Effector CD8-positive, alpha-beta T cell (primary cell): ENCODE data around the gene SCYL3.
"Not testable (repeated sequence)": the region's sequence is repeated elsewhere in the genome, so short reads cannot be mapped to it uniquely, and the experiment has no call there.

Source experiments
- DNase-seq: peaks from one replicate; lab custom pipeline; 2025; lab: John Stamatoyannopoulos, UW

SCYL3 gene

DNA sequence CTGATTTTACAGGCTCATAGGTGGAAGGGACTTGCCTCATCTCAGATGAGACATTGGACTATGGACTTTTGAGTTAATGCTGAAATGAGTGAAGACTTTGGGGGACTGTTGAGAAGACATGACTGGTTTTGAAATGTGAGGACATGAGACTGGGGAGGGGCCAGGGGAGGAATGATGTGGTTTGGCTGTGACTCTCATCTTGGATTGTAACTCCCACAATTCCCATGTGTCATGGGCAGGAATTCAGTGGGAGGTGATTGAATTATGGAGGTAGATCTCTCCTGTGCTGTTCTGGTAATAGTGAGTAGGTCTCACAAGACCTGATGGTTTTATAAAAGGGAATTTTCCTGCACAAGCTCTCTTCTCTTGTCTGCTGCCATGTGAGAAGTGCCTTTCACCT lies 20.8 kb downstream of the SCYL3 start:
- no peak for DNase-seq

DNA sequence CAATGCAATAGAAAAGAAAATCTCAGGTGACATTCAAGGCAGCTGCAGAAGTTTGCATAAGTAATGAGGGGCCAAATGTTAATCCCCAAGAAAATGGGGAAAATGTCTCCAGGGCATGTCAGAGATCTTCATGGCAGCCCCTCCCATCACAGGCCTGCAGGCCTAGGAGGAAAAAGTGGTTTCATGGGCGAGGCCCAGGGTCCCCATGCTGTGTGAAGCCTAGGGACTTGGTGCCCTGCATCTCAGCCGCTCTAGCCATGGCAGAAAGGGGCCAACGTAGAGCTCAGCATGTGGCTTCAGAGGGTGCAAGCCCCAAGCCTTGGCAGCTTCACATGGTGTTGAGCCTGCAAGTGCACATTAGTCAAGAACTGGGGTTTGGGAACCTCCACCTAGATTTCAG lies 21.7 kb downstream of the SCYL3 start:
- not testable (repeated sequence) for DNase-seq

DNA sequence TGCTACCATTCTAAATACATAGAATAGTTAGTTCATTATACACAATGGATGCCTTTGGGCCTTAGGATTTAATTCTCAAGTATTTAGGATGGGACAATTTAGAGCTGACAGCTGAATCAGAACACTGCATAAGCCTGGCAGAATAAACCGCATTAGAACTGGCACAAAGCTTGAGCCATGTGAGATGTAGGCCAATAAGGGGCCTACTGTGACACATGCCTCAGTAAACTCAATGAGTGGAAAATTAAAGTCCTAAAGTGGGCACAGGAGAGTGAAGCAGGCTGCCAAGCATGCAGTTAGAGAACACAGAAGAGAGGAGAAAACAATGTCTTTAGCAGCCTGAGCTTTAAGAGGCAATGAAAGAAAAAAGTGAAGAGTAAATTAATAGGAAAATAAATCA lies 24.3 kb downstream of the SCYL3 start:
- DNase-seq = no peak

DNA sequence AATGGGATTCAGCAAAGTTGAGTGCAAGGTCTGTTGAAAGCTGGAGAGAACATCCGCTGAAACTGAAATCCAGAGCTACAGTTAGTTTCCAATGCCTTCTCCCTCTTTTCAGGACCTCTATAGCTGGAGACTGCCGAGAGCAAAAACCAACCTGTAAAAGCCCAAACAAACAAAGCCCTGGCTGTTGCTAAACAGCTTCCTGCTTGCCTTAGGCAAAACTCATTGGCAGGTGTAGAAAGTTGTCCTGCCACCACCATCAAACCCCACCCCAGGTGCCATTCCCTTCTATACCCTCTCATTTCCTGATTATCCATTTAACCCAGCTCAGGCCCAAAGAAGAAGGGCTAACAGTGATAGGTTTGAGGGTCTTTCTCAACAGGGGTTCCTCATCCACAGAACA lies 24.7 kb downstream of the SCYL3 start:
- DNase-seq = no peak

DNA sequence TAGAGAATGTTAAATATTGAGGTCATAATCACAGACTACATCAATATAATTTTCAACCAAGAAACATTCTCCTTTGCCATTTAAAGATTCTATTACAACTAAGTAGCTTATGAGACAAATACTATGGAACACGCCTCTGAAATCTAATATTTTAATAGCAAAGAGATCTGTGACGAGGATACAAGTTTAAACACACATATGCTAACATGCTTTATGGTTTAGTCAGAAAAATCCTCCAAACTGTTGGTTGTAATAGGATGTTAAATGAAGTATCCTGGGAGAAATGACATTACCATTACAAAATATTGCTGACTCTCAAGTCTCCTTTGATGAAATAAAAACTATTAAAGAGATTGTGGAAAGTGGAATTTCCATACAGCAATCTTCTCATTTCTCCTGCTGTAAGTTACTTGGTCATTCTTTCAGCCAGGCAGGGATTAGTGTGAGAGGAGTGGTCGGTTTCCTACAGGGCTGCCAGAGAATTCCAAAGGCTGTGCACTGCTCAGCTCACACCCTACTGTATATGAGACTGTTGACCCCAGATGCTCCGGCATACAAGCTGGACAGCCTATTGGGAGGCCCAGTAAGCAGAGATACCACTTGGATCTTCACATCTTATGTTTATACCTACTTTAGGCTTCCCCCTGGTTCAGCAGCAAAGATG lies 26.6 kb downstream of the SCYL3 start:
- DNase-seq = no peak

DNA sequence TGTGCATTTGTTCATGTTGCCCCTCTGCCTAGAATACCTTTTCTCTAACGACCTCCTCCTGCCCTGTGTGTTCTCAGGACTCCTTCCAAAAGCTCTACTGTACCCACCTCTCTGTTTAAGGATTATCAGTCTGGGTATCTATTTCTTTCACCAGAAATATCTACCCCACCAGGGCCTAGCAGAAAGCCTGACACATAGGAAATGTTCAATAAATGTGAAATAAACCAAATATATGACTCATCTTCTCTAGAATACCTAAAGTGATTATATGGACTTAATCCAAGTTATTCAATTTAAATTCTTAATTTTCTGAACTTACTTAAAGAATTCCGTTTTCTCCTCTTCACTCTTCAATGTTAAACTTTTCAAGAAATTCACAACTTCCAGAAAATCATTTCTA lies 27.1 kb downstream of the SCYL3 start:
- DNase-seq = no peak

DNA sequence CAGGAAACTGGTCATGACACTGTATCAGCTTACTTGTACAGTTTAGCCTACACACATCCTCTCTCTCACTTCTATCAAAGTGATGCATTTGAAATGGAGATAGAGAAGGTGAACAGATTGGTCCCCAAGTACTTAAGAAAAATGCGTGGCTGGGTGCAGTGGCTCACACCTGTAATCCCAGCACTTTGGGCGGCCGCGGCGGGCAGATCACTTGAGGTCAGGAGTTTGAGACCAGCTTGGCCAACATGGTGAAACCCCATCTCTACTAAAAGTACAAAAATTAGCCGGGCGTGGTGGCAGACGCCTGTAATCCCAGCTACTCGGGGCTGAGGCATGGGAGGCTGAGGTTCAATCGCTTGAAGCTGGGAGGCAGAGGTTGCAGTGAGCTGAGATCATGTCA lies 29.2 kb downstream of the SCYL3 start:
- DNase-seq = not testable (repeated sequence)

DNA sequence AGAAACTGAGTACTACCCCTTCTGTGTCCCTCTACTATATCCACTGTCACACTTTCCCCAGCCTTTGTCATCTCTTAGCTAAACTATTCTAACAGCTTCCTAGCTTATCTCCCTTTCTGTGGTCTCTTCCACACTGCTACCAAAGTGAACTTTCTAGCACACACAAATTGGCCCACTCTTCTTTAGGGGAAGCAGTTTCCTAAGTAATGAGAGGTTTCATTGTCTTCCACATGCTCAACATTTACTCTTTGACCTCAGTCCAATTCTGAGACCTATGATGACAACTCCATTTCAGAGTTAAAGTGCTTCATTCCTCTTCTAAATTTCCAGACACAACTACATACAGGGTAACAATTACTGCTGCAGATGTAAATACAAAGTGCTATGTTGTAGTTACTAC lies 32.9 kb downstream of the SCYL3 start:
- DNase-seq = no peak

DNA sequence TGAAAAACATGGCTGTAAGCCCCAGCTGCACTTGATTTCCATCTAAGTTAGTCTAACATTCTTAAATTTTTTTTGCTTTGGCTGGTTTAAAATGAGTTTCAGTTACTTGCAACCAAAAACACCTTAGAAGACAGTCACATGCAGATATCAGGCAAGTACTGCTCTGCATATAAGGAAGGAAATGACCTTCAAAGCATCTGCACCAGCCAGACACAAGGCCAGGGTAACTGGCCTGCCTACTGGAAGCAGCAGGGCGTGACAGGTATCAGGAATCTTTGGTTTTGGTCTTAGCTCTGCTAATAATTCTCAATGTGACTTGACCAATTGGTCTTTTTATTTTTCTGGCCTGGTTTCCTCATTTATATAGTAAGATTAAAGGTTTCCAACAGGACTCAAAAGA lies 33.5 kb downstream of the SCYL3 start:
- no peak for DNase-seq

DNA sequence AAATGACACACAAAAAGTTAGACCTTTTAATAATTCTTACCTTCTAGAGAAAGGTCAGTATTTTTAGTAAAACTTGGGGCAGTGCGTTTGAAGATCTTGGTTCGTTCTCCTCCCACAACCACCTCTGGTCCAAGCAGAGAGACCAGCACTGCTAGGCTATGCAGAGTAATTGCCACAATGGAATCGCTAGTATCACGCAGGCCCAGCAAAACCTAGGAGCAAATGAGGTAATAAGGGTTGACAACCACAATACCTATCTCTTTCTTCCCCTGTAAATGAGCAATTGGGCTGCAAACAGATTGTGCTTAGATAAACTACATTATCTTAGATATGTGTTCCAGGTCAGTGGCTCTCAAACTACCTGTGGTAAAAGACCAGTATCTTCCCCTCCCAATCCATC lies 34.7 kb downstream of the SCYL3 start:
- DNase-seq = no peak

DNA sequence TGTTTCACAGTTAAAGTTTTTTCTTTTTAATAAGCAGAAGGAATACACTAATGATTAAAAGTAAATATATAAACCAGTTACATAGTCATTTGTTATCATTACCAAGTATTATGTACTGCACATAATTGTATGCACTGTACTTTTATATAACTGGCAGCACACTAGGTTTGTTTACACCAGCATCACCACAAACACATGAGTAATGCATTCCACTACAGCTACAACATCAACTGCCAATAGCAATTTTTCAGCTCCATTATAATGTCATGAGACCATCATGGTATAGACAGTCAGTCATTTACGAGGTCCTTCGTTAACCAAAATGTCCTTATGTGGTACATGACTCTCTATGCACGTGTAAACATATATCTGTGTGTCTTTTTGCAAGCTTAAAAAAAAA lies 35.2 kb downstream of the SCYL3 start:
- DNase-seq = no peak

DNA sequence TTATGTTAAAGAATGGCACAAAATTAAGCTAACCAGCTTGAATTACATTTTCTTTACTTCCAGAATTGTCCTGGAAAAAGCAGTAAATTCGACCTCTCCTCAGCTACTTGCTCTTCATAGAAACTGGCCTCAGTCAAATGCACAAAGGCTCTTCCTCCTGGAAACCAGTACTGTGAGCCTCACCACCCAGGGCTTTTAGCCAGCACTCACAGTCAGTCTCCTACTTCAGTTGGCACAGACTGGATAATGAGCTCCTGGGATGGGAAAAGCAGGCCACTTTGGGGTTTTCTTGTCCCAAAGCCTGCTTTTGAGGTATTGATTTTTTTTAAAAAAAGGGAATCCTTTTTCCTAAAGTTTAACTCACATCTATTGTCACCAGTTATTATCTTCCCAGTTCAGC lies 40.4 kb downstream of the SCYL3 start:
- no peak for DNase-seq

DNA sequence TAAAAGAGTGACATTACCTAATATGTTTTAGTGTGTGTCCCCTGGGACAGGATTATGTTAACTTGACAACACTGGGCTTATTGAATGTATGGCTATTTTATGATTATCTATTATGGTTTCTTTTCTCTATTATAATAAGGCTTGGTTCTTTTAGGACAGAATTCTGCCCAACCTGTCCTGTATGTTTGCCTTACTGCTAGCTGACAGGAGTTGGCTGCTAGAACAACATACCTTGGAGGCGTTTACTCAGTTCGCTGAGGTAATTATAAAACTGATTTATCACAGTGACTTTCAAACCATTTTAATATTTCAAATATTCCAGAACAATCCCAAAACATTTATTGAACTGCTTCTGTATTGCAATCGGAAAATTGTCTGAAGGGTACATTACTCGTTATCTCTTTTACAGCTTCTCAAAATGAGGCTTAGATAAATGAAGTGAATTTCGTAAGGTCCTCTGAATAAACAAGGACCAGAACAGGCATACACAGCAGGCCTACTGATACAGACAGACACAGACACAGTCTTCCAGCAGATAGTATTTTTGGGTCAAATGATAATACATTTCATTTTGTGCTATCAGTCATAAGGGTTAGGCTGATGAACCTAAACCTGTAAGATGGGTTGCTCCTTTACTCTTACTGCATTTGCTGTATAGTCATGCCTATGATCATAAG lies 44.2 kb downstream of the SCYL3 start:
- DNase-seq = no peak

DNA sequence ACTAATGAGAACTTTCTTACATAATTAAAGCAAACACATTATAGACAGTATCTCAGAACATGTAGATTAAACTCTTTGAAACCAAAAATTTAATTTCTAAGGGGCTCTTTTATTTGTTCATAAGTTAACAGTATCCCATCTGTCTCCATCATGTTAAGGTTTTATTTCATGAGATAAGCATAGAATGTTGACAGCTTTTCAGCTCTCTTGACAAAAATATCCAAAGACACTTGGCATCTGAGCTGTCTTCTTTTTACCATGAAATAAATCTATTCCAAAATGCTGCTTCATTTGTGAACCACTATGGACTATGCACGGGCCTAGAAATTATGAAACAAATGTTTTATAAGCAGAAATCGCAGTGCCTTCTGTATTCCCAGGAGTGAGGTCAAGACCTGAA lies 45.2 kb downstream of the SCYL3 start:
- no peak for DNase-seq

DNA sequence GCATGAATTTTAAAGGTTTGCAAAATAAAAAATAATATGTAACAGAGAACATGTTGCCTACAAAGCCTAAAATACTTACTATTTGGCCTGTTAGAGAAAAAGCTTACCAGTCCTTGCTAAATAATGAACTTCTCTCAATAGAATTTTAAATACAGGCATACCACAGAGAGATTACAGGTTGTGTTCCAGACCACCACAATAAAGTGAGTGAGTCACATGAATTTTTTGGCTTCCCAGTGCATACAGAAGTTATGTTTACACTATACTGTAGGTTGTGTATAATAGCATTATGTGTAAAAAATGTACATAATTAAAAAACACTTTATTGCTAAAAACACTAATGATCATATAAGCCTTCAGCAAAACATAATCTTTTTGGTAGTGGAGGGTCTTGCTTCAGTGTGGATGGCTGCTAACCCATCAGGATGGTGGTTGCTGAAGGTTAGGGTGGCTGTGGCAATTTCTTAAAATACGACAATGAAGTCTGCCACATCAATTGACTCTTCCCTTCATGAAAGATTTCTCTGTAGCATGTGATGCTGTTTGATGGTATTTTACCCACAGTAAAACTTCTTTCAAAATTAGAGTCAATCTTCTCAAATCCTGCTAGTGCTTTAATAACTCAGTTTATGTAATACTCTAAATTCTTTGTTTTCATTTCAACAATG lies 48.6 kb downstream of the SCYL3 start:
- DNase-seq = no peak

DNA sequence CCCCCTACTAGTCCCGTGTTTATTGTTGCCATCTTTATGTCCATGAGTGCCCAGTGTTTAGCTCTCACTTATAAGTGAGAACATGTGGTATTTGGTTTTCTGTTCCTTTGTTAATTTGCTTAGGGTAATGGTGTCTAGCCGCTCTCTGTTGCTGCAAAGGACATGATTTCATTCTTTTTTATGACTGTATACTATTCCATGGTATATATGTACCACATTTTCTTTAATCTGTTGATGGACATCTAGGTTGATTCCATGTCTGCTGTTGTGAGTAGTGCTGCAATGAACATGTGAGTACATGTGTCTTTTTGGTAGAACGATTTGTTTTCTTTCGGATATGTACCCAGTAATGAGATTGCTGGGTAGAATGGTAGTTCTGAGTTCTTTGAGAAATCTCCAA lies 54.8 kb downstream of the SCYL3 start:
- no peak for DNase-seq

DNA sequence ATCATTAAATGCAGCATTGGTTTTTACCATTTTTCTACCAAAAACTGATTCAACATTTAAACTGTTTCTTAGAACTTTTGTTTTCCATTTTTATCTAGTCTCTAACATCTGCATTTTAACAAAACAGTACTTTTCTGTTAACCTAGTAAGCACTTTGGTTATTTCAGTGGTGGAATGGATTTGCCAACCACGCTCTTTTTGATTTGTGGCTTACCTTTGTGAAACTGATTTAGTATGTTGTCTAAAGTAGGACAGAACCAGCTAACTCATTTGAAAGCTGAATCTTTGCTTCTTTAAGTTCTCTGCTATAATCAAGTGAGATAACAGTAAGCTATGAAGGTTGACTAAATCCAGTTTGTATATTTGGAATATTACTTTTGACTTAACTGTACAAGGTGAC lies 57.5 kb downstream of the SCYL3 start:
- no peak for DNase-seq

DNA sequence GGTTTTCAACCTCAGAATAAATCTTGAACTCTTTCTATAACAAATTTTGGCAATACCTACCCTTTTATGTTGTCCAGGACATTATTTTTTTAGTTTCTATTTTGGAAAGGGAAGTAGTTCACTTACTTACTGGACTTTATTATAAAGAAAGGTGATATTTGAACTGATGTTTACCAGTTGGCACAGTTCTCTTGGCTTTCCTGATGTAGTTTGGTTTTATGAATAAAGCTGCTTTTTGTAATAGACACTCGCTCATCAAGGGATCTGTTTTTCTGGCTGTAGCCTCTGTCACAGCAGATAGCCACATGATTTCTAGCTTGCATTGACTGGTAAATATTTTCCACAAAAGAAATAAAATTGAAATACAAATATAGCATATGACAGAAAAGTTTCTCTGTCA lies 58.0 kb downstream of the SCYL3 start:
- no peak for DNase-seq

DNA sequence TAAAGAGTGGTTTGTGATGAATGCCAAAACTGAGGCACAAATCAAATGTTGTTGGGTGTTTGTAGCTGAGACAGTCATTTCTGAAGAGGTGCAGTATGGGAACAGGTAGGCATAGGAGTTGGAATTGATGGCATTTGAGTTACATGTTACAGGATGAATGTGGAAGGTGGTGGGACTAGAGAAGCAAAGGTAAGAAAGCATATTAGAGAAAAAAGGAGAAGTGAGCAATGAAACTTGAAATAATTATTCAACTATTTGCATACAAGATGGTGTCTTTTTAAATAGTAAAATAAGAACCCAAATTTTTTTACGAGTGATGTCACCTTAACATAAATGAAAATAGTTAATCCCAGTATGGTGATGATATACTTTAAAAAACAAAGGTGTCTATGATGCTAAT lies 58.8 kb downstream of the SCYL3 start:
- DNase-seq = no peak

DNA sequence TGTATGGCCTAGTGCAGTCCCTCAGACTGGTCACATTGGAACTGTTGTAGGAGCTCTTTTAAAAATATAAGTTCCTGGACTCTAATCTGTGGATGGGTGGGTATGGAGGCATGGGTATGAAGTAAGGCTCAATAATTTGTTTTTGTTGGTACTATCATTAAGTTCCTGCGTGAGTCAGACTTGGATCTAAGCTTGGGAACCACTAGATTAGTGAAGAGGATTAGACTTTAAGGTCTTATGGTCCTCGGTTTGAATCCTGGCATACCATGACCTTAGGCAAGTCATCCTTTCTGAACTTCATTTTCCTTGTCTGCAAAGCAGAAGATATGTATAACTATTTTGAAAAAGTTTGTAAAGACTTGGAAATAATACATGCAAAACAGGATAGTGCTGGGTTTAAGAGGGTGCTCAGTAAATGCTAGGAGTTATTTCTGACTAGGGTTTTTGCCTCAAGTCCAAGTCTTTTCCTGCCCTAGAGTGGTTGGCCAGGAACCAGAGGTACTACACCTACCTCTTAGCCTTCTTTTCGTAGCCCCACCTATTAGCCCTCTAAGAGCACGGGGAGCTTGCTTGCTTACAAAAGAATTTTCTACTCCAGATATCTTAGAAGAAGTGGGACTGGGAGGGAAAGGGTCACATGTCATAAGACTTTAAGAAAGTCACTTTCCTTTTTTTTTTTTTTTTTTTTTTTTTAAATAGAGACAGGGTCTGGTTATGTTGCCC lies 60.4 kb downstream of the SCYL3 start:
- no peak for DNase-seq

DNA sequence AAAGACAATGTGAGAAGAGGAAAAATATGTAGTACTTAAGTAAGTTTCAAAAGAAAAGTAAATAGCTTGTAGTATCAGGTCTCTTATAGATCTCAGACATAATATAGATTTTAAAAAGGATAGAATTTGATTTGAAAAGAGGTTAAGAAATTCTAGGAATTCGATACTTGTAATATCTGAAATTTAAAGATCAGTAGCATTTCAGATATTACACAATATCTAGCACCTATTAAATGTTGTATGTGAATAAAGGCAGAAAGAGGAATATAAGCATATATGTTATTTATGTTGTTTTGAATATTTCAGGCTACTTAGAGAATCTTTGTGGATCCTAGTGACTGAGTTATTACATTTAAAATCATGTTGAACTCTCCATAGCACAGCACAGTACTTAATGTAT lies 64.0 kb downstream of the SCYL3 start:
- no peak for DNase-seq

DNA sequence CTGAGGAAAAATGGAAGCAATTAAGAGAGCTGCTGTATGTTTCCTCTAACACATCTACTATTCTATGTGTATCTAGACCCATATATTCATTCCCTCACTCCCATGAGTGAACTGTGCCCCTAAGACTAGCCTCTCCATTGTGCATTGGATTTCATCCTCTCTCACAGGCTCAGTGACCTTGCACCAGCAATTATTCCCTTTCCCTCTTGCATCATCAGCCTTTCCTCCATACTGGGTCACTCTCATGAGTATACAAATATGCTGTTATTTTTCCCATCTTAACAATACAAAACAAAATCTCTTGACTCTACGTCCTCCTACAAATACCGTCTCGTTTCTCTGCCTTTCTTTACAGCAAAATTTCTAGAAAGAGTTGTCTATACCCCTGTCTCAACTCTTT lies 69.5 kb downstream of the SCYL3 start:
- DNase-seq = no peak

DNA sequence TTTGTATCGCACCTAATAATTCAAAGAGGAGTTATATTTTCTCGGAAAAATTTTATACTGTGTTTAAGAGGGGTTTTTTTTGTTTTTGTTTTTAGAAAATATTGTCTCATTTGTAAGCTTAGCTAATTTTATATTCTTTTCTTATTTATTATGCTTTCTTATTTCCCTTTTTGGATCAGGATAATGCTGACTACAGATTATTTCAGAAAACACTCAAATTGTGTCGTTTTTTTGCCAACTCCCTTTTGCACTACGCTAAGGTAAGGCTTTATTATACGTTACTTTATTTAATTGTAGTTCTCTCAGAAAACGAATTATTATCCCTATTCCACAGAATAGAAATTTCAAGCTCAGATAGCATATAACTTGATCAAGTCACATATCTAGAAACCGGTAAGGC lies 72.2 kb downstream of the SCYL3 start:
- no peak for DNase-seq
